ENCODE results near the gene ZNF777. TPM values are rescaled to one million over a fixed set of nuclear protein-coding genes. Genes with fewer than 3 reads are reported as not detected.

ZNF777 gene
- total RNA-seq, 2 donors from 2014 or later: 6.0 to 8.4 TPM

DNA sequence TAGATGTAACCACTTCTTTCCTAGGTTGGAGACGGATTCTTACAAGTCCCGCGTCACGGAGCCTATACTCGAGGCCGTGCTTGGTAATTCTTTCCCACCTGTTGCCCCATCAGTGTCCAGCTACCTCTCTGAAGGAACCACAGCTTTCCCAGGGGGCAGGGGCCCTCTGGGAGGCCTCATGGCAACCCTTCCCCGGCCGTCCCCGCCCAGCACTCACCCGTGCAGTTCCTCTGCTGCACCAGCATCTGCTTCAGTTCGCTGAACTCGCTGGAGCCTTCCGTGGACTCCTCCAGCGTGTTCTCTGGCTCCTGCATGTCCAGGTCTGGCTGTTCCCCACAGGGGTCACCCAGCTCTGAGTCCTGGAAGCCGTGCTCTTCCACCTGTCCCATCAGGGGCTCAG is 24.5 kb downstream of the ZNF777 start:
- peaks cover 31% of the 10 kb centered on the region for H3K36me3 ChIP-seq
- H3K4me1 ChIP-seq: no peaks in the 10 kb centered on the region
- H3K4me3 ChIP-seq: no peak overlapping the region
- no peak for TF ChIP-seq CTCF (IDR thresholded peaks at IDR 0.05)
- H3K9me3 ChIP-seq: no peaks in the 10 kb centered on the region
- H3K27me3 ChIP-seq: no peaks in the 10 kb centered on the region
- no peak overlapping the region for H3K27ac ChIP-seq
- DNase-seq (ENCODE audit: low spot score): no peak

DNA sequence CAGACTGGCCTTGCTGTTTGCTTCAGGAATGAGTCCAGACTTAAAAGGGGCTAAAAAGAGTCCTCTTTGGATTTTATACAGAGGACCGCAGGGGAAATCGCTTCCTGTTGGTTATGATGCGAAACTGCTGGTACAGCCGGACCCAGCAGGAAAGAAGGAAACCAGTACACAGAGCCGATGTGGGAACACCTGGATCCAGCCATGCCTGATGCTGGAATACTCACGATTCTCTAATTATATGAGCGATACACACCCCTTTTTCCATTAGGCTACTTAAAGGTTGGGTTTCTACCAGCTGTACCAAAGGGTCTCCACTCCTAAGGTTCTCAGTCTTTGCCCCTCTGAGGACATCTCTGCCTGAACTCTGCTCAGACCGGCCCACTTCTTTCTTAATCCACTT is 27.7 kb downstream of the ZNF777 start:
- Histone ChIP-seq H3K9me3 (no peaks in the 10 kb centered on the region), H3K27me3 (no peaks in the 10 kb centered on the region), H3K4me1 (no peaks in the 10 kb centered on the region), H3K27ac (no peak overlapping the region), H3K4me3 (no peak overlapping the region), H3K36me3 (peaks cover 37% of the 10 kb centered on the region)
- no peak for TF ChIP-seq CTCF (IDR thresholded peaks at IDR 0.05)
- DNase-seq (ENCODE audit: low spot score): no peak

DNA sequence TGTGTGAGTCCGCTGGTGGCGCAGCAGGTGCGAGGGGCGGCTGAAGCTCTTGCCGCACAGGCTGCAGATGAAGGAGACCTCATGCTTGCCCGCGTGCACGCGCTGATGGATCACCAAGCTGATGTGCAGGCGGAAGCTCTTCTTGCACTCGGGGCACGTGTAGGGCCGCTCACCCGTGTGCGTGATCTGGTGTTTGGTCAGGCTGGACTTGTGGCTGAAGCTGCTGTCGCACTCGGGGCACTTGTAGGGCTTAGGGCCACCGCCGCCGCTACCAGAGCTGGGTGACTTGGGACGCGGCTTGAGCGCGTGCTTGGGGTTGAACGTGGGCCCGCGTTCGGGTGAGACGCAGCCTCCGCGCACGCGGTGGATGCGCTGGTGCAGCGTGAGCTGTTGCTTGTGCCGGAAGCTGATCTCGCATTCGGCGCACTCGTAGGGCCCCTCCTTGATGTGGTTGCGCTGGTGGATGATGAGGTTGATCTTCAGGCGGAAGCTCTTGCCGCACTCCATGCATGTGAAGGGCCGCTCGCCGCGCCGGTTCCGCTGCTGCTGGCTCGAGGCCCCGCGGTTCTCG is 28.7 kb downstream of the ZNF777 start:
- TF ChIP-seq CTCF (IDR thresholded peaks at IDR 0.05): no peak
- DNase-seq (ENCODE audit: low spot score): no peak
- peaks cover 37% of the 10 kb centered on the region for H3K36me3 ChIP-seq

DNA sequence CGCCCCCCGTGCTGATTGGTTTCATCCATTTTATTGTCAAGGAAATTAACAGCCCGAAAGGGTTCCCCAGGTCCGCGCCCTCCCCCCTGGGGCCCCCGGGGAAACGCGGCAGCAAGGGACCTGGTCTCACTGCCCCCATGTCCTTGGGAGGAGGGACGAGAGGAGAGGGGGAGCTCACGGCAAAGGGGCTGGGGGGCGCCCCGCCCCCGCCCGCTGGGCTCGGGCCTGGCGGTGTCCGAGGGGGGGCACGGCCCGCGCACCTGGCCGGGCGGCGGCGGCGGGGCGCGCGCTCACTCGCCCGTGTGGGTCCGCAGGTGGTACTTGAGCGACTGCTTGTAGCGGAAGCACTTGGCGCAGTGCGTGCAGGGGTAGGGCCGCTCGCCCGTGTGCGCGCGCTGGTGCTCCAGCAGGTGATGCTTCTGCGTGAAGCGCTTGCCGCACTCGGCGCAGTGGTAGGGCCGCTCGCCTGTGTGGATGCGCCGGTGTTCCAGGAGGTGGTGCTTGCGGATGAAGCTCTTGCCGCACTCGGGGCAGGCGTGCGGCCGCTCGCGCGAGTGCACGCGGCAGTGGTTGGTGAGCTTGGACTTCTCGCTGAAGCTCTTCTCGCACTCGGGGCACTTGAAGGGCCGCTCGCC is 29.3 kb downstream of the ZNF777 start:
- no peak for DNase-seq (ENCODE audit: low spot score)
- H3K9me3 ChIP-seq: no peaks in the 10 kb centered on the region
- H3K27me3 ChIP-seq: no peaks in the 10 kb centered on the region
- peaks cover 36% of the 10 kb centered on the region for H3K36me3 ChIP-seq
- TF ChIP-seq CTCF (IDR thresholded peaks at IDR 0.05): no peak
- H3K4me3 ChIP-seq: no peak overlapping the region
- no peaks in the 10 kb centered on the region for H3K4me1 ChIP-seq
- H3K27ac ChIP-seq: no peak overlapping the region

More for the DNA sequence above, 28.7 kb downstream of the ZNF777 start:
- Histone ChIP-seq H3K4me3 (no peak overlapping the region), H3K27me3 (no peaks in the 10 kb centered on the region), H3K9me3 (no peaks in the 10 kb centered on the region), H3K4me1 (no peaks in the 10 kb centered on the region), H3K27ac (no peak overlapping the region)

- DNase-seq (ENCODE audit: low spot score): no peak
- H3K4me3 ChIP-seq: no peak overlapping the region
- H3K36me3 ChIP-seq: peaks cover 26% of the 10 kb centered on the region
- TF ChIP-seq CTCF (IDR thresholded peaks at IDR 0.05): no peak
- no peaks in the 10 kb centered on the region for H3K27me3 ChIP-seq
- no peaks in the 10 kb centered on the region for H3K4me1 ChIP-seq
- no peaks in the 10 kb centered on the region for H3K9me3 ChIP-seq
- H3K27ac ChIP-seq: no peak overlapping the region
Observed at GRCh38 chr7:149430192-149430591, 30.7 kb downstream of the ZNF777 start.

GRCh38 chr7:149427893-149428292 is 33.0 kb downstream of the ZNF777 start:
- Histone ChIP-seq H3K4me1 (peaks cover 0 to 8% of the 10 kb centered on the region in 2 donors), H3K36me3 (peaks cover 18% of the 10 kb centered on the region), H3K27me3 (no peaks in the 10 kb centered on the region), H3K27ac (no peak overlapping the region), H3K9me3 (no peaks in the 10 kb centered on the region), H3K4me3 (no peak overlapping the region)
- TF ChIP-seq CTCF (IDR thresholded peaks at IDR 0.05): no peak
- no peak for DNase-seq (ENCODE audit: low spot score)

All from right atrium auricular region (tissue), 2 donors.